AG10803 (cell line): ENCODE measurements around the gene MYOG.

Experiments used
- DNase-seq: peaks from one replicate; pipeline ENCODE4 v3.0.0; 2010; ENCODE audit warnings: low read depth
- H3K4me3 ChIP-seq: 2 replicates; pipeline ENCODE4 v1.5.1; 2011; ENCODE audit warnings: mild to moderate bottlenecking, low read length, control low read depth
- CTCF ChIP-seq: conservative IDR thresholded peaks from 2 replicates; pipeline ENCODE4 v1.5.1; 2011; ENCODE audit warnings: mild to moderate bottlenecking, low read length, control low read depth, inconsistent platforms

The MYOG gene

GRCh38 chr1:203075236-203076030 is 10.4 kb downstream of the MYOG start:
- H3K4me3 ChIP-seq = no peak overlapping the region
- no peak for TF ChIP-seq CTCF
- no peak for DNase-seq

- no peak for DNase-seq
- TF ChIP-seq CTCF = no peak
- no peak overlapping the region for H3K4me3 ChIP-seq
These were observed 11.2 kb downstream of the MYOG start for GRCh38 chr1:203074610-203075009.

GRCh38 chr1:203073469-203073868 is 12.3 kb downstream of the MYOG start:
- DNase-seq = no peak
- TF ChIP-seq CTCF = no peak
- H3K4me3 ChIP-seq = no peak overlapping the region

- H3K4me3 ChIP-seq = no peak overlapping the region
- no peak for TF ChIP-seq CTCF
- DNase-seq = peak; percentile 61
These were observed 12.9 kb downstream of the MYOG start for GRCh38 chr1:203072911-203073310.

- no peak overlapping the region for H3K4me3 ChIP-seq
- no peak for TF ChIP-seq CTCF
- no peak for DNase-seq
These were observed 13.7 kb downstream of the MYOG start for GRCh38 chr1:203072002-203072602.

GRCh38 chr1:203069030-203069747 is 16.6 kb downstream of the MYOG start:
- DNase-seq = peak; percentile 29
- no peak overlapping the region for H3K4me3 ChIP-seq
- no peak for TF ChIP-seq CTCF

- no peak for TF ChIP-seq CTCF
- no peak for DNase-seq
- H3K4me3 ChIP-seq = no peak overlapping the region
These were observed 18.8 kb downstream of the MYOG start for GRCh38 chr1:203066965-203067364.
